SK-N-SH treated with all-trans-retinoic acid at 6 μM for 48 hours (cell line): ENCODE results near the gene MARK1.

Experiments
- BACH2 ChIP-seq: fragments of 250-450 bp; sonication (Bioruptor Pico); IDR thresholded peaks from 2 replicates; pipeline ENCODE4 v1.9.0; 2021; ENCODE audit warnings: mild to moderate bottlenecking, borderline replicate concordance
- PPARA ChIP-seq: fragments of 250-450 bp; sonication (Bioruptor Pico); IDR thresholded peaks from 2 replicates; pipeline ENCODE4 v1.5.0; 2020; ENCODE audit warnings: mild to moderate bottlenecking, borderline replicate concordance
- ZFP3 ChIP-seq: fragments of 250-450 bp; sonication (Bioruptor Pico); IDR thresholded peaks from 2 replicates; pipeline ENCODE4 v1.5.0; 2020; ENCODE audit warnings: mild to moderate bottlenecking, moderate library complexity
- ZNF70 ChIP-seq: fragments of 450-650 bp; formaldehyde crosslinking; IDR thresholded peaks from 2 replicates; pipeline ENCODE4 v1.5.0; 2020; ENCODE audit warnings: mild to moderate bottlenecking, moderate library complexity

- no peak for TF ChIP-seq PPARA
- no peak for TF ChIP-seq ZFP3 (CRISPR knock-in tag)
- no peak for TF ChIP-seq BACH2 (CRISPR knock-in tag)
- TF ChIP-seq ZNF70 (CRISPR knock-in tag) = no peak
Observed at GRCh38 chr1:220691053-220691684, 163.2 kb downstream of the MARK1 start.
